GM21367 (cell line): Measurements from ENCODE around the gene LCN10.
A peak's percentile ranks its signal among the peaks of the same experiment; 100 is the strongest.

Experiments used
- ATAC-seq: cut with Tn5 transposase; IDR thresholded peaks from one replicate; pipeline ENCODE4 v1.9.1; 2021; ENCODE audit not compliant: unreplicated experiment

The LCN10 gene

DNA sequence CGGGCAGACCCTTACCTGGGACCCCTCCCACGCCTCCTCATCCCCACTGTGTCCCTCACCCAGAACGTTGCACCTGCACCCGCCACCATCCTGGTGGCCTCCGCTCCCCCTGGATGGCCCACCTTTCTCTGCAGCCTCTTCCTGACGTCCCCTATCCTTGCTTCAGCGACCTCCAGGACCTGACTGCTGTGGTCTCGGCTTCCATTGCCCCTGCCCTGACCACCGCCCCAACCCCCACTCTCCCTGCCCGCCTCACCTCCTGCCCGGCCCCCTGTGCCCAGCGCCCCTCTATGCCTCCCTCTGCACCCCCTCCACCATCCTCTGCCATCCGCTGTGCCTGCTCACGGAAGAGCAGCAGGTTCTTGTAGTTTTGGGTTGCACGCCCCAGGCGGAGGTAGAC, 2.2 kb downstream of the LCN10 start:
- no peak for ATAC-seq

DNA sequence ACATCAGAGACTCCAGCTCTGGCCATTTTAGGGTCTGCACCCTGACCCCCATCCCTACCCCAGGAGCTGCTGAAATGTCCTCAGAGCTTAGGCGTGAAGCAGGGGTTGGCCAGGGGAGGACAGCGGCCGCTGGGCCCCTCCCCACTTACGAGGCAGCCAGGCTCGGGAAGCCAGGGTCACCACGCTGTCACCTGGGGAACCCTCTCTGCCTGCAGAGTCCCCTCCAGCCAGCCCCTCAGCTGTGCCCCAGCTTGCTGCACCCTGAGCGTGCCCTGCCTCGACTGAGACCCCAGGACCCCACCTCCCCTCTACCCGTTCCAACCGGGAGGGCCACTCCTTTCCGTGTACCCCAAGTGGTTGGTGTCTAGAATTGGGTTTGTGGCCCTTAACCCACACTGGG, 2.7 kb downstream of the LCN10 start:
- ATAC-seq = no peak

DNA sequence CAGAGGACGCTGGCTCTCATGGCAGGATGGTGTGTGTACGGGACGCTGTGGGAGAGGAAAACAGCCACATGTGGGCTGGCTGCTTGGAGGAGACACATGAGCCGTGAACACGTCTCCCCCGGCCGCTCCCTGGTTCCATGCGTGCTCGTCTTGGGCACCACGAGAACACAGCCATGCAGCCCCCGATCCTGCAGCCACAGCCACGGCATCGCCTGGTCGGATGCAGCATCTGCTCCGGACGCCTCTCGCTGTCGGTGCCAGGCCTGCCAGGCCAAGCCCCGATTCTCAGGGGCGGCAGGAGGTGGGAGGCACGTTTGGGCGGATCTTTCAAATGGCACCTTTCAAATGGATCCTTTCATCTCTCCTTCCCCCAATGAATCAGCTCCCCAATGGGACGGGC, 3.2 kb downstream of the LCN10 start:
- no peak for ATAC-seq

GRCh38 chr9:136738960-136739359, 3.8 kb downstream of the LCN10 start:
- ATAC-seq = no peak

- no peak for ATAC-seq
Measured at GRCh38 chr9:136735812-136736480, 6.8 kb downstream of the LCN10 start.

DNA sequence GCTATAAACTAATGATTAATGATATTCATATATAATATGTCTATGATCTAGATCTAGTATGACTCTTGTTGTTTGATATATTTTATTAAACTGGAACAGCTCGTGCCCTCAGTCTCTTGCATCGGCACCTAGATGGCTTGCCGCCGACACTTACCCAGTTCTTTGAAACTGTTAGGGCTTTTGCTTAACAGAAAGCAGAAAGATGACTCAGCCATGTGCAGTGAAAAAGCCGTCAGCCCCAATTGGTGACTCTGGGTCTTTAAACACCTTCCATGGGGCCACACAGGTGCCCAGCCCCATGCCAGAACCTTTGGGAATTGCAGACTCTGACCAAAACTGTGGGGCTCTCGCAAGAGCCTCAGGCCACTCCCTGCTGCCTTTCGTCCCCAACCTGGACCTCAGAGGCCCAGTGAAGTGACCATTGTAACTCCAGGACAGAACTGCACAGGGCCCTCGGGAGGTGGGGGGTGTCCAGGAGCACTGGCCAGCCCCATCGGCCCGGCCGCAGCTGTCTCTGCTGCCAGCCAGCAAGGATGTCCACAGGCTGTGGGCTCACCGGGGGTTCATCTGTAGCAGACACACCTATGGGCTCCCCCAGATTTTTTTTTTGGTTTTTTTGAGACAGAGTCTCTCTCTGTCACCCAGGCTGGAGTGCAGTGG, 7.8 kb downstream of the LCN10 start:
- ATAC-seq = no peak

GRCh38 chr9:136733611-136734010, 9.1 kb downstream of the LCN10 start:
- ATAC-seq = no peak

- ATAC-seq = no peak
Measured at GRCh38 chr9:136732444-136733178, 10.1 kb downstream of the LCN10 start.

- ATAC-seq = no peak
Measured at GRCh38 chr9:136729926-136730325, 12.8 kb downstream of the LCN10 start.

- no peak for ATAC-seq
Measured at GRCh38 chr9:136729144-136729543, 13.6 kb downstream of the LCN10 start.

- peak; percentile 8 for ATAC-seq
Measured at GRCh38 chr9:136728548-136729123, 14.1 kb downstream of the LCN10 start.

DNA sequence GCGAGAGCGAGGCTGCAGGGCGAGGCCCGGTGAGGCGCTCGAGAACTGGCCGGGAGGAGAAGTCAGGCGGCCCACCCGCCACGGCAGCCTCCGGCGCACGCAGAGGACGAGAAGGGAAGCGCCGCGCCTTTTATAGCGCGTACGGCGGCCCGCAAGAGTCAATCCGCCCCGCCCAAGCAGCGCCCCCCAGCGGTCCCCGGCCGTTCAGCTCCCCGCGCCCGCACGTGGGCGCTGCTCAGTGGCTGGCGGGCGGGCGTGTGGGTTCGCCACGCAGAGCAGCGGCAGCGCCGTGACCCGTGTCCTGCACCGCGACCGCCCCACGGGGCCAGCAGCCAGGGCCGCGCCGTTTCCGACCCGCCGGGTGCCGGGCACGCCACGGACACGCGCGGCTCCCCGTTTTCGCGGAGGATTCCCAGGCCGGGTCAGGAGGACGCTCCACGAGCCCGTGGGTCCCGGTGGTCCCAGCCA, 14.6 kb downstream of the LCN10 start:
- ATAC-seq = peak; percentile 46

DNA sequence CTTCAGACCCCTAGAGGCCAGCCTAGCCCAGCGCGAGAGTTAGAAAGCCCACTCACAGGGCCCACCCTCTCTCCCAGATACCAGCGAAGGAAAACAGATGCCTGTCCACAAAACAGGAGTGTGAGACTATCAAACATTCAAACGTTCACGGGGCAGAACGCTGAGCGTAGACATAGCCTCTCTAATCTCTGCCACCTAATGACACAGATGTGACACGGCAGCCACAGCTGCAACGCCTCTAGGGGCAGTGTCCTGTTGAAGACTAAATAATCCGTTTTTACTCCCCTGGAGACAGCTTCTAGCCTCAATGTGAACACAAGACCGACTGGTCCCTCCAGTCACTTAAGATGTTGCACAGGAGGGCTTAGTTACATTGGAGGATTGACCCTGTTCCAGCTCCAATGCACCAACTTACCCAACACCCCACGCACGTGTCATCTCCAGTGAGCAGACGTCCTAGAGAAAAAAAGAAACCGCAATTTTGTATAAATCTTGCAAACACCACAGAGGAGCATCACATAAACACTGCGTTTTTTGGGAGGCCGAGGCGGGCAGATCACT, 16.0 kb downstream of the LCN10 start:
- no peak for ATAC-seq

- ATAC-seq = no peak
Measured at GRCh38 chr9:136726118-136726517, 16.6 kb downstream of the LCN10 start.

DNA sequence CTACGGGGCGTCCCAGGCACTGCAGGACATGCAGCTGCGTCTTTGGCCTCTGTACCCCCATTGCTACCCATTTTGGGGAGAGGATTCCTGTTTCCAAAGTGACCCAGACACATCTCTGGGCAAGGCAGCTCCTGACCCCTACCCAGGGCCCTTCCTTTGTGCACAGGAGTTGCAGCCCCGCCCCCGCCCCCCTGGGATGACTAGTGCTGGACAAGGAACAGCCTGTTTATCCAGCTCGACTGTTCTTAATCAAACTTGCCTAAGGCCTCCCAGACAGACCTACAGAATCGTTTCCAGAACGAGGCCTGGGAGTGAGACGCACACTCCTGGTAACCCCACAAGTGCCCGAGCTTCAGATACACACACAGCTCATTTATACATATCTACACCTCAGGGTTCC, 17.1 kb downstream of the LCN10 start:
- ATAC-seq = no peak

DNA sequence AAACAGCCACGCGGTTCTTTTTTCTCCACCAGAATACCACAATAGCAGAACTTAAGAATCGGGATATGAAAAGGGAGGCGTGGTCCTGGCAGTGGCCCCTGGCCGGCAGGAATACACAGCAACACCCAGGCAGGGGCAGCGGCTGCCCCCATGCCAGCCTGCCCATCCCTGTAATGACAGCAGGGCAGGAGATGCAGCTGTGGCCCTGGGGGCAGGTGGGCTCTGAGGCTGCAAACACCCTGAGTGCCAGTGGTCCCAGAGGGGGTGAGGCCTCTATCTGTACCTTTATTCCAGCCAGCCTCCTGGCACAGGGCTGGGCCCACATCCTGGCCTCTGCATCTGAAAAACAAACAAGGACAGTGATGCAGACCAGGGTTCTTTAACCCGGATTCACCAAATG, 18.0 kb downstream of the LCN10 start:
- no peak for ATAC-seq

- no peak for ATAC-seq
Measured at GRCh38 chr9:136723989-136724388, 18.8 kb downstream of the LCN10 start.

GRCh38 chr9:136723362-136723976, 19.3 kb downstream of the LCN10 start:
- ATAC-seq = no peak

- ATAC-seq = no peak
Measured at GRCh38 chr9:136722969-136723356, 19.8 kb downstream of the LCN10 start.

DNA sequence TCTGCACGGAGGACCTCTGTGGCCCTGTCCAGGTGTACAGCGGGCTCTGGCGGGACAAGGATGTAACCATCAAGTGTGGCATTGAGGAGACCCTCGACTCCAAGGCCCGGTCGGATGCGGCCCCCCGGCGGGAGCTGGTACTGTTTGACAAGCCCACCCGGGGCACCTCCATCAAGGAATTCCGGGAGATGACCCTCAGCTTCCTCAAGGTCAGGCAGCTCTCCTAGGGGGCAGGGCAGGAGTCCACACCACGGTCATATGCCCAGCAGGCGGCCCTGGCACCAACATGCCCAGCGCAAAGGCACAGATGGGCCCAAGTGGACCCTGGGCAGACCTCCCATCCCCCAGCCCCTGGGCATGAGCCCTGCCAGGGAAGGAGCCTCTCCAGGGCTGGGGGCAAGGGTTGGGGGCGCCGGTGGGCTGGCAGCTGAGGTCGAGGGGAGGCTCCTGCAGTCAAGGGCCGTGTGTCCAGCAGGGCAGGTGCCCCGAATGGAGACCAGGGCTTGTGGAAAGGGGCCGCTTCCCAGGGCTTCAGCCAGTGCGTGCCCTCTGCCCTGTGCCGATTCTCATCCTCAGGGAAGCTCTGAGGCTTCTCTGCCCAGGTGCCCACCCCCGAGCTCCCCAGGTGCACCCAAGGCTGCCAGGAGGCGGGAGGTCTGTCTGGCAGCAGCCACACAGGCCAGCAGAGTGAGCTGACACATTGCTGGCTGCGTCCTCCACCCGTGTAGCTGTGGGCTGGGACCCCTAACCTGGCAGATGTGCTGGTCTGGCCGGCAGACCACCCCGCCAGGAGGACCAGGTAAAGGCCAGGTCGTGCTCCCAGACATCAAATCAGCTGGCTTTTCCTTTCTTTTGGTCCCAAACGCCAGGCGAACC, 20.4 kb downstream of the LCN10 start:
- no peak for ATAC-seq
